Endothelial cell of umbilical vein (primary cell): ENCODE results near the gene CDK6. TPM values are rescaled to one million over a fixed set of nuclear protein-coding genes. Genes with fewer than 3 reads are reported as not detected.

Experiments
- BruUV-seq: library from RNA; stranded (reverse); fragments of 400-500 nt; replicated peaks from 2 replicates; lab custom pipeline; 2021; lab: Mats Ljungman, UMichigan
- CTCF ChIA-PET: fragments of 300-600, 350-600 bp; sonication (Branson Sonifier 250); formaldehyde crosslinking; loops from one replicate; lab custom pipeline; 2021; ENCODE audit warnings: antibody characterized with exemption, inconsistent platforms; lab: Charles Lee
- POLR2A ChIA-PET: fragments of 300-600, 350-600 bp; sonication (Branson Sonifier 250); formaldehyde crosslinking; loops from one replicate; lab custom pipeline; 2021; ENCODE audit warnings: antibody characterized with exemption, inconsistent platforms; lab: Charles Lee
- DNase-seq: peaks from one replicate; pipeline ENCODE4 v3.0.0-alpha.2; 2011; ENCODE audit warnings: low read depth, low spot score
- FAIRE-seq: peaks from 2 replicates; lab custom pipeline; 2011; peaks lifted over from hg19 to GRCh38; lab: Jason Lieb, UNC
- H2AFZ ChIP-seq: 2 replicates; pipeline ENCODE4 v1.6.0; 2012; ENCODE audit warnings: low read depth, low read length, control low read depth, inconsistent platforms
- H3K27ac ChIP-seq: 2 replicates; pipeline ENCODE4 v1.5.1; 2011; ENCODE audit warnings: low read depth, mild to moderate bottlenecking, control low read depth, low read length, moderate library complexity; ENCODE audit not compliant: insufficient read depth
- H3K27me3 ChIP-seq, 2 experiments: 2 replicates each; pipeline versions ENCODE4 v1.6.0 to v1.6.1; 2011; ENCODE audit warnings: low read length in 2 of 2, mixed read lengths in 1 of 2; ENCODE audit not compliant: control insufficient read depth in 2 of 2, insufficient read depth in 2 of 2
- H3K36me3 ChIP-seq, 2 experiments: 2 replicates in 1 of 2; 3 replicates in 1 of 2; pipeline ENCODE4 v1.5.1; 2011; ENCODE audit warnings: low read length in 2 of 2, mild to moderate bottlenecking in 1 of 2, moderate library complexity in 1 of 2; ENCODE audit not compliant: control insufficient read depth in 2 of 2, insufficient read depth in 2 of 2; ENCODE audit errors: extremely low read depth in 1 of 2
- H3K4me1 ChIP-seq: 3 replicates; pipeline ENCODE4 v1.5.1; 2011; ENCODE audit warnings: mild to moderate bottlenecking, low read length; ENCODE audit not compliant: control insufficient read depth, insufficient read depth; ENCODE audit errors: extremely low read depth
- H3K4me2 ChIP-seq: 2 replicates; pipeline ENCODE4 v1.6.1; 2011; ENCODE audit warnings: low read length, control low read depth, mixed read lengths; ENCODE audit not compliant: insufficient read depth
- H3K4me3 ChIP-seq, 3 experiments: fragments of 200-600 bp in 1 of 3; sonication (generic), shearing (Covaris generic) in 1 of 3; replicated peaks in 1 of 3; 2 replicates each; pipeline ENCODE4 v1.5.1; 2011 to 2016; ENCODE audit warnings: control low read depth in 3 of 3, low read length in 3 of 3, mild to moderate bottlenecking in 2 of 3, inconsistent platforms in 1 of 3, low read depth in 1 of 3, moderate library complexity in 1 of 3; ENCODE audit not compliant: insufficient read depth in 1 of 3
- H3K79me2 ChIP-seq: 2 replicates; pipeline ENCODE4 v1.6.0; 2012; ENCODE audit warnings: low read length, inconsistent platforms; ENCODE audit not compliant: control insufficient read depth, insufficient read depth
- H3K9ac ChIP-seq: replicated peaks from 2 replicates; pipeline ENCODE3; 2011; ENCODE audit warnings: low read length, control low read depth; ENCODE audit not compliant: insufficient read depth; ENCODE audit errors: extremely low read depth
- H3K9me1 ChIP-seq: replicated peaks from 3 replicates; pipeline ENCODE4 v1.6.0; 2011; ENCODE audit warnings: mild to moderate bottlenecking, low read length; ENCODE audit not compliant: control insufficient read depth, insufficient read depth; ENCODE audit errors: extremely low read depth
- H3K9me3 ChIP-seq: replicated peaks from 2 replicates; pipeline ENCODE4 v1.5.1; 2012; ENCODE audit warnings: low read length, inconsistent platforms; ENCODE audit not compliant: control insufficient read depth, insufficient read depth
- H4K20me1 ChIP-seq: replicated peaks from 2 replicates; pipeline ENCODE3; 2011; ENCODE audit warnings: mild to moderate bottlenecking, low read length; ENCODE audit not compliant: control insufficient read depth, insufficient read depth; ENCODE audit errors: extremely low read depth
- CTCF ChIP-seq, 2 donors: IDR thresholded peaks; 1 replicate in 1 of 2; 2 replicates in 1 of 2; pipeline ENCODE4 v1.5.1; 2011; ENCODE audit warnings: low read length in 2 of 2, mild to moderate bottlenecking in 2 of 2, moderate library complexity in 2 of 2, control low read depth in 1 of 2, inconsistent platforms in 1 of 2, low read depth in 1 of 2; ENCODE audit not compliant: insufficient read depth in 1 of 2; ENCODE audit errors: extremely low read depth in 1 of 2
- EZH2 ChIP-seq: IDR thresholded peaks from 2 replicates; pipeline ENCODE4 v1.6.1; 2012; ENCODE audit warnings: borderline replicate concordance, low read depth, mild to moderate bottlenecking, moderate library complexity, low read length, inconsistent platforms; ENCODE audit not compliant: severe bottlenecking
- FOS ChIP-seq: IDR thresholded peaks from 2 replicates; pipeline ENCODE4 v1.6.1; 2011; ENCODE audit warnings: mild to moderate bottlenecking, low read length, moderate library complexity, borderline replicate concordance; ENCODE audit not compliant: insufficient read depth
- GATA2 ChIP-seq: IDR thresholded peaks from 2 replicates; pipeline ENCODE4 v1.7.0; 2011; ENCODE audit warnings: low read depth, mild to moderate bottlenecking, moderate library complexity, mixed read lengths, low read length; ENCODE audit not compliant: insufficient read length, insufficient read depth
- JUN ChIP-seq: IDR thresholded peaks from 2 replicates; pipeline ENCODE4 v1.6.1; 2011; ENCODE audit warnings: borderline replicate concordance, low read depth; ENCODE audit not compliant: insufficient read length, insufficient read depth
- MAX ChIP-seq: IDR thresholded peaks from 2 replicates; pipeline ENCODE4 v1.6.1; 2011; ENCODE audit not compliant: insufficient read depth, insufficient read length
- MYC ChIP-seq: IDR thresholded peaks from one replicate; pipeline ENCODE4 v1.6.1; 2011; ENCODE audit warnings: mild to moderate bottlenecking, low read depth, low read length
- POLR2A ChIP-seq: IDR thresholded peaks from 2 replicates; pipeline ENCODE4 v1.6.1; 2012; ENCODE audit warnings: low read depth, mild to moderate bottlenecking, control low read depth, low read length
- POLR2AphosphoS5 ChIP-seq: IDR thresholded peaks from 2 replicates; pipeline ENCODE4 v1.6.1; 2012; ENCODE audit warnings: low read depth, mild to moderate bottlenecking, control low read depth, low read length, moderate library complexity; ENCODE audit not compliant: insufficient read depth
- dilution Hi-C: fragments of 300-500 bp; cut with MboI; formaldehyde crosslinking; loops from one replicate; pipeline ENCODE4 v1.15.0; 2019; ENCODE audit warnings: low sequenced_read_pairs; ENCODE audit not compliant: extremely low pct_ligation_motif_present
- intact Hi-C: fragments of 100-400 bp; cut with micrococcal nuclease; formaldehyde crosslinking; loops from one replicate; pipeline ENCODE4 v1.10.0; 2022
- polyA plus RNA-seq, 4 experiments: library from polyadenylated mRNA; depleted of rRNA in 3 of 4; stranded (reverse) in 3 of 4; unstranded in 1 of 4; fragments of >200 nt; gene quantifications; 2 replicates each; pipeline versions ENCODE4 v1.2.1 to v1.2.3, GENCODE V29; 2011 to 2012; ENCODE audit warnings: missing spikeins in 1 of 4
- total RNA-seq: library from RNA; stranded (reverse); gene quantifications from 2 replicates; pipeline ENCODE4 v1.2.3, GENCODE V29; 2021

CDK6 gene
- total and polyA plus RNA-seq, 2 donors (not counting 3 experiments of a cell fraction or from before 2014, with no cell fraction given), result 6.0 to 28.2 TPM

- no peak for FAIRE-seq
- Histone ChIP-seq H3K4me3 (no peak overlapping the region), H3K9me3 (no peaks in the 10 kb centered on the region), H3K9ac (peak overlapping the region; percentile 83), H3K4me2 (peak overlapping the region; percentile 51), H3K27ac (peak overlapping the region; percentile 75), H3K4me1 (peaks cover 44% of the 10 kb centered on the region), H3K79me2 (no peaks in the 10 kb centered on the region), H3K9me1 (no peaks in the 10 kb centered on the region), H3K27me3 (no peaks in the 10 kb centered on the region), H3K36me3 (no peaks in the 10 kb centered on the region), H2AFZ (no peak overlapping the region), H4K20me1 (no peaks in the 10 kb centered on the region)
- DNase-seq, result peak; percentile 29
- CTCF ChIA-PET, result interaction anchor here (0.8 to 6.0 kb wide), 11 partner anchors 9 to 177 kb away, joined by 3 to 77 read pairs (median 5); partner anchors contain the start of gene CDK6
- TF ChIP-seq EZH2 (no peak), POLR2AphosphoS5 (no peak), FOS (no peak), CTCF (IDR thresholded peaks at IDR 0.05; ENCODE audit: extremely low read depth in 1 of 2, insufficient read depth in 1 of 2, low read depth in 1 of 2, low read length in 2 of 2) (no peak), MAX (no peak), MYC (no peak), JUN (no peak), GATA2 (no peak), POLR2A (no peak)
- BruUV-seq, result no TSS peak
- POLR2A ChIA-PET, result no interaction called here
- dilution Hi-C loops, result no loop called here
- intact Hi-C loops, result no loop called here
Measured at GRCh38 chr7:92697414-92697813, 139.0 kb downstream of the CDK6 start.
